GM18517 (cell line): Measurements from ENCODE around the gene CCNB3.

Experiments used
- ATAC-seq: cut with Tn5 transposase; IDR thresholded peaks from one replicate; pipeline ENCODE4 v1.9.1; 2021; ENCODE audit warnings: mild to moderate bottlenecking, moderate library complexity; ENCODE audit not compliant: unreplicated experiment

The CCNB3 gene

GRCh38 chrX:50333308-50333707, 128.7 kb downstream of the CCNB3 start:
- no peak for ATAC-seq

GRCh38 chrX:50343917-50344316, 139.4 kb downstream of the CCNB3 start:
- no peak for ATAC-seq

GRCh38 chrX:50372966-50373365, 168.4 kb downstream of the CCNB3 start:
- no peak for ATAC-seq

GRCh38 chrX:50375481-50376267, 171.1 kb downstream of the CCNB3 start:
- no peak for ATAC-seq

- ATAC-seq = no peak
Measured at GRCh38 chrX:50381729-50382415, 177.3 kb downstream of the CCNB3 start.

- ATAC-seq = no peak
Measured at GRCh38 chrX:50386520-50386919, 182.0 kb downstream of the CCNB3 start.

- ATAC-seq = no peak
Measured at GRCh38 chrX:50393902-50394301, 189.3 kb downstream of the CCNB3 start.
